CD4-positive, alpha-beta T cell treated with Interleukin-10 for 1 hour (primary cell): ENCODE measurements around the gene DPP10.

Source experiments
- DNase-seq: peaks from one replicate; pipeline ENCODE4 v3.0.0-alpha.2; 2020

Gene DPP10

DNA sequence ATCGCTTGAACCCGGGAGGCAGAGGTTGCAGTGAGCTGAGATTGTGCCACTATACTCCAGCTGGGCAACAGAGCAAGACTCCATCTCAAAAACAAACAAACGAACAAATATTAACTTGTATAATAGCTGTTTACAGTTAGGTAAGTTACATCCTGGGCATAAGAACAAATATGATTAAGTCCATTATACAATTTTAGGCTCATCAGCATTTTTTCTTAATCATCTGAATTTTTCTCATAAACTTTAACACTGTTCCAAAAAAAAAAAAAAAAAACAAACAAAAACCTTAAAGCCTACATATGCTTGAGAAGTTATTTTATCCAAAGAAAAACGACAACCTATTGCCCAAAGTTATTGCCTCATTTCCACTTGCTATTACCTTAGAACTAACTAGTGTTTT is 1042.5 kb downstream of the DPP10 start:
- no peak for DNase-seq

- DNase-seq: no peak
Observed at GRCh38 chr2:115491186-115491793, 1048.8 kb downstream of the DPP10 start.

GRCh38 chr2:115505331-115505730 is 1062.9 kb downstream of the DPP10 start:
- DNase-seq: no peak

GRCh38 chr2:115520727-115521126 is 1078.3 kb downstream of the DPP10 start:
- no peak for DNase-seq

- DNase-seq: no peak
Observed at GRCh38 chr2:115524452-115524851, 1082.0 kb downstream of the DPP10 start.

DNA sequence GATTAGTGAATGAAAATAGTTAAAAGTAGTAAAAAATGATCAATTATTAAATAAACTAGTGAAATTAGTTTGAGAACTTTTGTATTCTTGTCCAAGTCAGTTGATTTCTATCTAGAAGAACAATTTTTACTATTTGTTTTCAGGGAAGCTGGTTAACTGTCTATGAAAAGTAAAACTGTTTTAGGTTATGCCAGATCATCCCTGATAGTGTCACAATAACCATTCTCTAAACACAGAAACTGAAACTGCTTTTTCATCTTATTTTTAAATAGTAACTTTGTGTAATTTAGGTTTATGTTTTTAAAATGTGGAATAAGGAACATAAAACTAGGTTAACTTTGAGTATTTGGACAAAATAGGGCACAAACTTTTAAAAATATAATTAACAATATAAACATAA is 1087.2 kb downstream of the DPP10 start:
- no peak for DNase-seq

- DNase-seq: no peak
Observed at GRCh38 chr2:115533081-115533480, 1090.6 kb downstream of the DPP10 start.

DNA sequence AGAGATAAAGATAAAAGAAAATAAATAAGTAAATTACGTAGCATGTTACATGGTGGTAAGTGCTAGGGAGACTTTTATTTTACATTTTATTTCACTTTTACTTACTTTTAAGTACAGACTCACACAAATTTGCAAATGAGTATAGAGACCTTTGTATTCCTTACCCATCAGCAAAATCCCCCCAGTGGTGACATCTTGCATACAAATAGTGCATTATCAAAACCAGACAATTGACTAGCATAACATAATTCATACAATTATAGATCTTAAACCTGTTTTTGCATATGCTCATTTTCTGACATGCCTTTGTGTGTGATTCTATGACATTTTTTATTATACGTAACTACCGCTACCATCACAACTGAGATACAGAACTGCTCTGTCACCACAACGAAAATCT is 1099.4 kb downstream of the DPP10 start:
- DNase-seq: no peak

- DNase-seq: no peak
Observed at GRCh38 chr2:115542331-115542730, 1099.9 kb downstream of the DPP10 start.

DNA sequence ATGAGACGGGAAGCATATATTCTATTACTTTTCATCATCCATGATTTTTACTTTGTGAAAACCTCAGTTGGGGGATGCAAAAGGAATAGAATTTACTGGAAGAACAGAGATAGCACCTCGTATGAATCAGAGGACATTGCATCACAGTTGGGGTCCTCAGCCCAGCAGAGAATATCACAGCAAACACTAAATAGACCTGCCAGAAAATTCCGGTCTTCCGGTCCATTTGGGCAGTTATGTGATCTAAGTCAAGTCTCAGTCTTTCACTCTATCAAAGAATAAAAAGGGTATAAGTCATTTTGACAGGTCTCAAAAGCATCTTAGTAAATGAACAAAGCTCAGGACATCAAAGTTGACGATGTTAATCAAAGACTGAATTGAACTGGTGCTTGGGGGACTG is 1100.6 kb downstream of the DPP10 start:
- DNase-seq: no peak

DNA sequence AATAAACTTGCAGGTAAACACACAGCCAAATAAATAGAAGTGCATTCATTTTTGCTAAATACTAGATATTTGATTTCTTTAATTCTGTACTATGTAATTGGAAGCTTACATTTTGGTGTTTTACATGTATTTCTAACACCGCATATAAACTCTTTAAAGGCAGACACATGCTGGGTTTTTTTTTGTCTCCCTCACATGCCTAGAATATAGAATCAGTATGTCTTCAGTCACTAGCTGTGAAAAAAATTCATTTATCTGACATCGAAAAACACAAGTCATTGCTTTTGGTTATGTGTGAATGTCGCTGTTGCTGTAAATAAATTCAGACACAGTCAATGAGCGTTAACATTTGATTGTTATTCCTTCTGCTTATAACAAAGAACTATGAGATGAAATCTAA is 1101.0 kb downstream of the DPP10 start:
- no peak for DNase-seq

DNA sequence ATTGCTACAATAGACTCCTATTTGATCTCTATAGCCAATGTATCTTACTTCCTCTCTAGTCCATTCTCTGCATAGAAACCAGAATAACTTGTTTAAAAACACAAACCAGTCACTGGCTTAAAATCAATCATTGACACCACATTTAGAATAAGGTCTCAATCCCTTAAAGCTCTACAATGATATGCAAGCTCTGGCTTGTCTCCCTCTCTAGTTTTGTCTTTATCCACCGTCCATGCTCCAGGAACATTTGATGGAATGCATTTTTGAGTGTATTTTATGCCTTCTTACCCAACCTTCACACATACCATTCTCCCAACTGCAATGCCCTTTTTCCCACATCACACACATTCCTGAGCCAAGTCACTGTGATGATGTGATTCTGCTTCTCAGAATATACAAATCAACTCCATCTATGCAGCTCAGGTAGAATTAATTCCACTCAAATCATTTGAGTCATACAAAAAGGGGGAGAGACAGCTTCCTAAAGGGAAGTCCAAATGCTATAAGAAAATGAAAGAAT is 1107.2 kb downstream of the DPP10 start:
- DNase-seq: no peak

DNA sequence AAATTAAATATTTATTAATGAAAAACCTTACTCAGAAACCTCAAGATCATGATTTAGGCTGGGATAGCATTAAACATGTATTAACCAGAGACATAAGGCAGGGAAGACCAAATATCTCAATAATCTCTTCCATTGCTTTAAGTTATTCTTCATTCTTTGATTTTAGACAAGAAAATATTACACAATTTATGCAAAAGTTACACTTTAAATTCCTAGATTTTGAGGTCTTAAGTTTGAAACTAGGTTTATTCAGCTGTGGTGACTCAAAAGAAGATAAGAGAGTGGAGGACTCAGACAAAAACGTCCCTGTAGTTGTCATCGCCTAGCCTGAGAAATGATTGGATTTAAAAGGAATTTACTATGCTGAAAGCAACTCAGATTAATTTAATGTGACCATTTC is 1110.3 kb downstream of the DPP10 start:
- DNase-seq: no peak

DNA sequence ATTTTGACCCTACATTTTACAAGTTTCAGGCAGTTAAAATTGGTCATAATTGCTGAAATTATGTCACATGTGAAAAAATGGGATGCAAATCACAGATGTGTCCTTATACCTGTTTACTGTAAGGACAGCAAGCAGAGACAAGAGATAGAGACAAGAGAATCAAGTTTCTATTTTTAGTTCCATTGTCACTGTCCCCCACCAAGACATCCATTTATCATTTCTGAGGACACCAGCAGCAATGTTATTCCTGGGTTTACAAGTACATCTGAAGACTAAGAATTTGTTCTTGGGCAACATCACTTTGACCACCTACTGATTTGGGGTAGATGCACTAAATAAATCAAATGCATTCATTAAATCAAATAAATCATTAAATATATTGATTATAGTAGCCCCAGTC is 1111.7 kb downstream of the DPP10 start:
- DNase-seq: no peak

DNA sequence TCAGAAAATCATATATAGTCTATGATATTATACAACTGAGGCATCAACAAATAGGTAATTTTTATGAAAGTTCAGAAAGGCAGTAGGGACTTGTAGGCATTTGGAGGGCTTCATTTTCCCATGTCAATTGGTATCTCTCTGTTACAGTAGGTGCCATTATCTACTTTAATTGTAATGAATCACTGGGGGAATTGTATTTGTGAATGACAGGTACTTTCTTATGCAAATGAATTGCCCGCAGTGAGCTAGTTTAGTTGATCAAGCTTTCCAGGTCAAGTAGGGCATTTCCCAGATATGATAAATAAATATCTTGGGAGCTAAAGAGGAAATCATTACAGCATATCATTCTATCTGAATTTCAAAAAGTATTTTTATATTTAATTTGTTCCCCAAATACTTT is 1116.3 kb downstream of the DPP10 start:
- no peak for DNase-seq

- DNase-seq: no peak
Observed at GRCh38 chr2:115560666-115561065, 1118.2 kb downstream of the DPP10 start.

GRCh38 chr2:115568643-115569042 is 1126.2 kb downstream of the DPP10 start:
- no peak for DNase-seq

GRCh38 chr2:115569547-115569946 is 1127.1 kb downstream of the DPP10 start:
- no peak for DNase-seq

DNA sequence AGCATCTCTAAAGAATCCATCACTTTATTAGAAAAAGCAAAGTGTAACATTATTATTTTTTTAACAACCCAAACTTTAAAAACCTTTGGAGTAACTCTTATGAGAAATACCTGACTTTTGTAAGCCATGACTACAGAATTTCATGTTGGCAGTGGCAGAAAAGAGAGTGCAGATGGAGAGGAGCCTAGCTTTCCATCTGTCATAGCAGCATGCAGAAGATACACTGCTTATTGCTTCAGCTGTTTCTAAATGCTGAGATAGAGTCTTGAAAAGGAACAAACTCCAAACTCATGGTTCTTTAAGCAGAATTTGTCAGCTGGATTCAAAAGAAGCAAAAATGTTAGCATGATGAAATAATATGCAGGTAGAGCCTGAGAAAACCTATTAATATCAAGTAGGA is 1130.3 kb downstream of the DPP10 start:
- no peak for DNase-seq

- DNase-seq: no peak
Observed at GRCh38 chr2:115573756-115574155, 1131.3 kb downstream of the DPP10 start.

DNA sequence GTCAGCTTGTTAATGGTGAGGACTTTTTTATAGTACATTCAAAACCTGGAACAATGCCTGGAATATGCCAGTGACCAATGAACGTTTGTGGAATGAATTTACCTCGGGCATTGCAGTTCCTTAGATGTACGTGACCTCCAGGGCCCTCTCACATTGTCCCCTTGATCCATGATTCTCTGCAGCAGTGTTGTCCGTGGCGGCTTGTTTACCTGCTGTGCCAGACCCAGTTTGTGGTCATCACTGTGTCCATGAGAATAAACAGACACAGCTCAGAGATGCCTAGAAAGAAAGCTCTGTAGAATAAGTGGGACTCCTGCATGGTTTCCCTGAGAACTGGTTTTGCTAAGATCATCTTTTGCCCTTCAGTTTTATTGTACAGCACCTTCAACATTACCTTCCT is 1132.2 kb downstream of the DPP10 start:
- DNase-seq: no peak

GRCh38 chr2:115580784-115581183 is 1138.3 kb downstream of the DPP10 start:
- no peak for DNase-seq

GRCh38 chr2:115584507-115584906 is 1142.1 kb downstream of the DPP10 start:
- DNase-seq: no peak

DNA sequence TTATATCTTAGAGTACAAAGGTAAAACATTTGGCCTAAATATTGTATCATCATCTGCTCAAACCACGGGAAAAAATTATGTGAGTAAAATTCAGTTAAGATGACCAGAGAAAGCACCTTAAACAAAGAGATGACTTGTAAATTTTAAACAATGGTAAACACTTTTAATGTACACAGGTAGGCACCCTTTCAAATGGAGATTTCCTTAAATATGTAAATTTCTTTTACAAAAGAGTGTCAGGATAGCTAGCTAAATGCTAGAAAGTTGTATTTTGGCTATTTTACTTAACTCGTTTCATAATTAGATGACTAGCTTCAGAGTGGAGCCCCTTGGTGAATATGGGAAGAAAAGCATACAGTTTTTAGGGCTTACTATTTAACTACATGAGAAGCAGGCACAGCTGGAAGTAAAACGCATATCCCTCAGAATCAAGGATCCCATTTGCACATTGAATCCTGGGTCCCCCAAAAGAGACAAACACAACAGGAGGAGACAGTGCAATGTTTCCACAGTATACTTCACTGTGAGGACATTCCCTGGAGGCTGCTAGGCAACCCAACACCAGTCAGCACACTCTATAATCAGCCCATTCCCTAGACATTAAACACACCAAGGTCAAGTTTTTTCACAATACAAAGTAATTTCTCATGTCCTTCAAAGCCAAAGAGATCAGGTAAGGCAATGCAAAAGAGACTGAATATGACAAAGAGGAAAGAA is 1154.4 kb downstream of the DPP10 start:
- DNase-seq: no peak

- no peak for DNase-seq
Observed at GRCh38 chr2:115603285-115603684, 1160.8 kb downstream of the DPP10 start.
